HG03159 (cell line): ENCODE results near the gene ITM2C.

Experiments
- ATAC-seq: cut with Tn5 transposase; IDR thresholded peaks from one replicate; pipeline ENCODE4 v1.9.1; 2021; ENCODE audit warnings: mild to moderate bottlenecking, moderate library complexity; ENCODE audit not compliant: unreplicated experiment

Gene ITM2C

DNA sequence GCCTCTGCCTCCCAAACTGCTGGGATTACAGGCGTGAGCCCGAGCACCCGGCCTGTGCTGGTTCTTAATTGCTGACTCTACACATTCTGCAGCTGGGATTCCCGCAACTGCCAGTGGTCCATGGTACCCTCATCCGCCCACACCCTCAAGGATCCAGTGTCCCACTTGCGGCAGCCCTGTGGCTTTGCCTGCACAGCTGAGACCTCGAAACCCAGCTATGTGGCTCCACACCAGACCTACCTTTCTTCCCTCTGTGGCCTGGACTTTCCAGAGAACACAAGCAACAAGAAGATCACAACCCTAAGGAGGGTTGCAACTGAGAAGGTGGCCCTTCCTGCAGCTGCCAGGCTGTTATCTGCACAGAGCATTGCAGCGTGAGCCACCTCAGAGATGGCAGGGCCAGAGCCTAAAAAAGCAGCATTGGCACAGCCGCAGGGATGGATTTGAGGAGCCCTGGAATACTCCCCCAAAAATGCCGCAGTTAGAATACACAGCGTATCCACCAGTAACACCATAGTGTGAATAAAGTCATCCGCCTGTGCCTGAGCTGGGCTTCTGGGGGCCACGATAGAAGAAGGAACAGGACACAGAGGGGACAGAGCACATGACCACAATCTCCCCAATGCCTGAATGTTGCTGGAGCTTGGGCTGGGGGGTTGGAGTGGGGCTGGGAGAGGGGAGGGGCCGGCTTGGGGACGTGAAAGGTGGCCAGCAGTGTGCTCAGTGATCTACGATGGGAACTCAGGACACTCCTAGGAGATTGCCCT is 58.4 kb downstream of the ITM2C start:
- ATAC-seq = no peak

- ATAC-seq = no peak
These were observed 59.3 kb downstream of the ITM2C start for GRCh38 chr2:230924092-230924469.

DNA sequence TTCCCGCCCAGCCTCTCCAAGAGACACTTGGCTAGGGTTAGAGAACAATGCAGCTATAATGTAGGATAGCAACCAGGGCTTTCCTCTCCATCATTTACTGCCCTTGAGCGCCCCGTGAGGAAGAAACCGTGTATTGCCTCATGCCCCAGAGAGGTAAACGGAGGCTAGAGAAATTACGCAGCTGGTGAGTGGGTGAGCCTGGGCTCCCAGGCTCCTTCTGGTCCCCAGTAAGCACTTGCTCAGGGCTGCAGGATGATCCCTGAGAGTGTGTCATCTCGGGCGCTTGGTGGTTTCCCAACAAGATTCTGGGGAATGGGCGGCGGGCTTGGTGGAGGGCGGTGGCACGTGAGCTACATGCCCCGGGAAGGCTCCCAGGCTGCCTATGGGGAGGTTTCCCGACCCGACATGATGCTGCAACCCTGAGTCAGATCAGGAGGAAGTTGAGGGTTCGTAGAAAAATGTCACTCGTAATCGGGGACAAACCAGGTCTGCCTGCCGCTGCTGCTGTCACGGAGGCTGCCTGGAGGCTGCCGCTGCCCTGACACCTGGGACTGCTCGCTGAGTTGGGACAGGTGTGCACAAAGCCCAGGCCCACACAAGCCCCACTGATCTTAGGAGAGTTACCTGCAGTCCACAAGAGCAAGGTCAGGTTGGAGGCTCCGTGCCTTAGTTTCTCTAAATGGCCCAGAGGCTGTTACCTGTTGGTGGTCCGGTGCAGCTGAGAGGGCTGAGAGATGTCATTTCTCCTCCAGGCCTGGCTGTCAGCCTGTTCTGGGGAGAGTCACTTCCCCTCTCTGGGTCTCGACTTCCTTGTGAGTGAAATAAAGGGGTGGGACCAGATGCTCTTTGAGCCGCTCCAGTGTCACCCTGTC is 60.0 kb downstream of the ITM2C start, which contains the start of gene GPR55:
TSS of gene GPR55 (minus strand) at position 773 of the 872 bp plus-strand sequence. CDS start 14,280 bp downstream, outside the sequence.
- peak; percentile 50 for ATAC-seq

- no peak for ATAC-seq
These were observed 60.7 kb downstream of the ITM2C start for GRCh38 chr2:230925443-230925878.

DNA sequence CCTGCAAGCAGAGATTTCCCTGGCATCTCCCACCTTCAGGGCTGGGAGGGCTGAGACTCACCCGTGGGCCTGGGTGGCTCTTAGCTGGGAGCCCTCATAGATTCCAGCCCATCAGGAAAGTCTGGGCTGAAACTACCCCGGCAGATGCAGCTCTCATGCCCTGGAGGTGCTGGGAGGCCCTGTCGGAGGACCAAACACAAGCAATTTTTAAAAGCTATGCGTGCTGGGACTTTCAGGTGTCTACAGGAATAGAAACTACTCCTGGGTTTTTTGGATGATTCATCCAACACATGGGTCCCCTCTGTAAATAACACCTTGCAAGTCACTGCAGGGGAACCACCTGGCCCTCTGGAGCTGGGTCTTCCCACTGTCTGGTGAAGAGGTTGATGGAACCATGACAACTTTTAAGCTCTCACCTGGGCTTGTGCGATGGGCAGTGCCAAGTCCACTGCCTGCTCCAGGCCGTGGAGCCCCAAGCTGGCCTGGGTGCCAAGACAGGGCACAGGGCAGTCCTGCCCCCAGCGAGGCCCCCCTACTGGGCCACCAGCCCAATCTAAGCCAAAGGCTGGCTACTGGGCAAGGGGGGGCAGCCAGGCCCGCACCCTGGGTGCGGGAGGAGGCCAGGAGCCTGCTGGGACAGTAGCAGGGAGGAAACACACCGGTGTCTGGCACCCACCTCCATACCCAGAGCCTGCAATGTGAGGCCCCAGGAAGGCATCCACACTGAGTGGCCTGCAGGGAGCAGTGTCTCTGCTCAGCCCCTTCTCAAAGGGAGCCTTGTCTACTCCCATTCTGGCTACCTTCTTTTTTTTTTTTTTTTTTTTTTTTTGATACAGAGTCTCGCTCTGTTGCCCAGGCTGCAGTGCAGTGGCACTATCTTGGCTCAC is 61.4 kb downstream of the ITM2C start:
- ATAC-seq = no peak

- no peak for ATAC-seq
These were observed 63.1 kb downstream of the ITM2C start for GRCh38 chr2:230927711-230928341.
